Coronary artery (tissue), 2 donors: ENCODE measurements around the gene PITPNM3.
A peak's percentile ranks its signal among the peaks of the same experiment; 100 is the strongest.

ENCODE experiments used
- DNase-seq: peaks from one replicate; pipeline ENCODE4 v3.0.0-alpha.2; 2017; ENCODE audit warnings: low spot score
- H3K27ac ChIP-seq, 2 donors: fragments of 200-600 bp; sonication (generic); one replicate each; pipeline ENCODE4 v1.5.1; 2016 to 2019
- H3K4me3 ChIP-seq: fragments of 200-600 bp; sonication (generic); 2 replicates; pipeline ENCODE4 v1.5.1; 2016; ENCODE audit warnings: mild to moderate bottlenecking, moderate library complexity
- CTCF ChIP-seq: fragments of 200-600 bp; sonication (generic); IDR thresholded peaks from one replicate; pipeline ENCODE4 v1.5.1; 2019; ENCODE audit warnings: antibody characterized with exemption

PITPNM3 gene

GRCh38 chr17:6496640-6497441 lies 59.5 kb downstream of the PITPNM3 start:
- TF ChIP-seq CTCF, result no peak
- no peak overlapping the region for H3K27ac ChIP-seq
- no peak overlapping the region for H3K4me3 ChIP-seq
- peak; percentile 45 for DNase-seq

GRCh38 chr17:6496116-6496481 lies 60.3 kb downstream of the PITPNM3 start:
- Histone ChIP-seq H3K27ac (no peak overlapping the region), H3K4me3 (no peak overlapping the region)
- peak; percentile 45 for DNase-seq
- TF ChIP-seq CTCF, result no peak

- Histone ChIP-seq H3K4me3 (no peak overlapping the region), H3K27ac (no peak overlapping the region)
- DNase-seq, result peak; percentile 62
- TF ChIP-seq CTCF, result no peak
Observed at GRCh38 chr17:6495450-6496115, 60.8 kb downstream of the PITPNM3 start.

GRCh38 chr17:6494239-6494941 lies 62.0 kb downstream of the PITPNM3 start:
- no peak for TF ChIP-seq CTCF
- H3K4me3 ChIP-seq, result no peak overlapping the region
- H3K27ac ChIP-seq, result no peak overlapping the region
- peak; percentile 50 for DNase-seq

- Histone ChIP-seq H3K27ac (no peak overlapping the region), H3K4me3 (no peak overlapping the region)
- no peak for TF ChIP-seq CTCF
- DNase-seq, result peak; percentile 56
Observed at GRCh38 chr17:6492892-6493674, 63.3 kb downstream of the PITPNM3 start.

- Histone ChIP-seq H3K27ac (no peak overlapping the region), H3K4me3 (no peak overlapping the region)
- DNase-seq, result no peak
- TF ChIP-seq CTCF, result no peak
Observed at GRCh38 chr17:6491071-6491700, 65.2 kb downstream of the PITPNM3 start.
